ENCODE results near the gene SCUBE2.

SCUBE2 gene

GRCh38 chr11:9073466-9074225 is 17.8 kb downstream of the SCUBE2 start:
- DNase-seq: no peak

DNA sequence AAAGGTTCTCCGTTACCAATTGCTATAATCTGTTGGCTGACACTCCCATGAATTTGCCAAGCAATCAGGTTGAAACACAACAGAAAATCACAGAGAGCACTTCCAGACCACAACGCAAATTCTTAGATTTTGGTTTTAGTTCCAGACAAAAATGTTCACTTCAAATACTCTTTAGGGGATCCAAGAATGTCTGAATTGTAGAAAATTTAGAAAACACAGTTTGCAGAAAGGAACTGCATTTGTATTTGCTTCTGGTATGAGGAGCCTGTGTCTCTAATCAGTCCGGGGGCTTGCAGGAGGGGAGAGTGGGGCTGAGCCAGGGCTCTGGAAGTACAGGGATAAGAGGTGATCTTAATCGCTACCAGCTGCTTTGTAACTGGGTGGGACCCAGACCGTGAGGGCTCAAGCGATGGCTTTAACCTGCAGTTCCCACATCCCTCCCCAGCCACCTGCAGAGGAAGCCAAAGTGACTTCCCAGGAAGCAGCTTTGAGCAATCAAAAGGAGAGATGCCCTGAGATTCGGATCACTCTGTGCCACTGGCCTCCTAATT is 18.7 kb downstream of the SCUBE2 start:
- no peak for DNase-seq

GRCh38 chr11:9071692-9072091 is 19.7 kb downstream of the SCUBE2 start:
- no peak for DNase-seq

- no peak for DNase-seq
Observed at GRCh38 chr11:9070749-9071491, 20.5 kb downstream of the SCUBE2 start.

- no peak for DNase-seq
Observed at GRCh38 chr11:9069862-9070470, 21.4 kb downstream of the SCUBE2 start.

- DNase-seq: no peak
Observed at GRCh38 chr11:9069256-9069655, 22.1 kb downstream of the SCUBE2 start.

DNA sequence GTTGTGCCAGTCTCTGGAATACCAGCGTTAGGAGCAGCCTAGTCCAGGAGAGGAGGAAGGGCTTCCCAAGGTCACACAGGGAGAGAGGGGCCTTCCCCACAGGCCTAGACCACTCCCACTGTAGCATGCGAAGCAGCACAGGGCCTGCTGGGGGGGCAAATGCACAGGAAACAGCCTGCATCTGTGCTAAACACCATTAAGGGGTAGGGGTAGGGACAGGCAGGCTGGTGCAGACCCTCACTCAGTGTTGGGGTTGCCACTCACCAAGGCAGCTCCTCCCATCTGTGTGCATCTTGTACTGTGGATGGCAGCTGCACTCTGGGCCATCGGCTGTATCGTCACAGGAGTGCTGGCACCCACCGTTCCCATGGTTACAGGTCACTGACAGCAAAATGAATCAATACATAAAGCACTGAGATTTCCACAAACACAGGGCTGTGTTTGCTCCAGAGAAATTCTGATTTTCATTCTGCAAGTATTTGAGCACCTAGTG is 24.9 kb downstream of the SCUBE2 start:
- DNase-seq: no peak

DNA sequence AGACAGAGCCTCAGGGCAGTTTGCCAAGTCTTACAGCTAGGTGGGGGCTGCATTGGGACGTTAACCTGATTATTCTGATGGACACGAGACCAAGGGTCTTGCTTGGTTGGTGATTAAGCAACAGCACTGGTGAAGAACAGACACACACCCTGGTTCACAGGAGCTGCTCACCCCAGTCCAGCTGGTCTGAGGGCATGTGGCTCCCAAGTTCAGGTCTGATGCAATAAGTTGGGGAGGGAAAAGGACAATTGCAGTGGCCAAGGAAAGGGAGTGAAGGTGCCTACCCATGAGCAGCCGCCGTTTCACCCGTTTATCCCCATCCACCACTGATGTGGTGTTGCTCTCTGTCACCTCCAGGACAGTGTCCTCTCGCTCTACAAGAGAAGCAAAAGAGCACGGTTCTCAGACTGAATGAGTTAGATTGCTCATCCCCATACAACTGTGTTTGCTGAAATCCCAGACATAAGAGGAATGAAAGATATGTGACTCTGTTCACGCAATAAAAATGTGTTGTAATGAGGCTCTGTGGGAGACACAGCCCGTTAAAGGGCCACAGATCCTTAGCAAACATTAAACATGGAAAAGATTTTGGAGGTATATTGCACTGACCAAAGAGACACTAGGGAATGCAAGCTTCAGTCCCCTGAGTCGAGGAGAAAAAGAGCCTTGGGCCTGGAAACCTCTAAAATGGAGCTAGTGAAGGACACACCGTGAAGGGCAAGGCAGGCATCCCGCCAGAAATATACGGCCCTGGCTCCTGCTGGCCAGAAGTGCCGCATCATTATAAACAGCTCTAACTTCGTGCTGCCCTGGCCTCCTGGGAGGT is 25.6 kb downstream of the SCUBE2 start:
- DNase-seq: no peak

GRCh38 chr11:9061807-9062206 is 29.6 kb downstream of the SCUBE2 start:
- DNase-seq: no peak

- DNase-seq: no peak
Observed at GRCh38 chr11:9060700-9061111, 30.7 kb downstream of the SCUBE2 start.

- no peak for DNase-seq
Observed at GRCh38 chr11:9059406-9059805, 32.0 kb downstream of the SCUBE2 start.

DNA sequence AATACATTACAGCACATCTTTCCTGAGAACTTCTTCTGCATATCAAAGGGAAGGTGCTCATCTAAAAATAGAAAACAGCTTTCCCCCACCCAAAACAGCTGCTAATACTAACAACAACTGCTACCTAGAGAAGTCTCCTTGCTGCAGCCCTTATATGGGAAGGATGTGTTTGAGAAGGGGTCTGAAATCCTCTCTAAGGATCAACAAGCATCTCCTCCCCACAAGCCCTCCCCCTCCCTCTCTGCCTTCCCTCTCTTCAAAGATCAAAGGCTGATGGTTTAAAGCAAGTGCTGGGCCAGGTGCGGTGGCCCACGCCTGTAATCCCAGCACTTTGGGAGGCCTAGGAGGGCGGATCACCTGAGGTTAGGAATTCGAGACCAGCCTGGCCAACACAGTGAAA is 33.5 kb downstream of the SCUBE2 start:
- no peak for DNase-seq

DNA sequence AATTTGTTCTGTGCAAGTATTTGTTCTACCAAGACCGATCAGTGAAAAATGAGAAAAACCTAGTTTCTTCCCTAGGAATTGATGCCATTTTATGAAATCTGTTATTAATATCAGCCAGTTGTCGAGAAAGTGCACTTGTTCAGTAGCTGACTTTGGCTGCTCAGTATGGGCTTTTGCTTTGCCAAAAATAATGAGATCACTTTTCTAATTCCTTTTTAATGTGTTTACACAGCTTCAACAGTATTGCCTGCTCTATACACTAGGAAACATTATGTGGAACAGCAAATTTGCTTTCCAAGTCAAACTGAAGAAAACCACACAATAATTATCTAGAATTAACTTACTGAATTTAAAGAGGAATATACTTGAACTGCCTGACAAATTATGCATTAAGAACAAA is 34.4 kb downstream of the SCUBE2 start:
- DNase-seq: no peak

GRCh38 chr11:9056467-9056866 is 34.9 kb downstream of the SCUBE2 start:
- no peak for DNase-seq

GRCh38 chr11:9053316-9054035 is 37.9 kb downstream of the SCUBE2 start:
- DNase-seq: no peak

DNA sequence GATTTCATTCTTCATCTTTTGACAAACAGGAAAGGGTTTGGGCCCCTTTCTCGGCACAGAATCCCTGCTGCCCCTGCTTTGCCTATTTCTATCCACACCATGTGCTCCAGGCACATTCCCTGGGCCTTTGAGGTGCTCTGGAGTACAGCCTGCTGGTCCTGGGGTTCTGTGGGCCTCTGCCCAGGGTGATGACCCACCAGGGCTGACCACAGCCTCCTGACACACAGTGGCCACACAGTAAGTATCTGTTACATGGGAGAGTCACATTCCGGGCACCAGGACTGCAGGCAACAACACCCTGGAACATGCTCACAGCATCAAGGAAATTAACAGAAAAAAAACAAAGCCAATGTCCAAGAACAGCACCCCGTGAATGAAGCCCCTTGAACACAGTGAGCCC is 39.1 kb downstream of the SCUBE2 start:
- no peak for DNase-seq

GRCh38 chr11:9049959-9050358 is 41.4 kb downstream of the SCUBE2 start:
- no peak for DNase-seq

GRCh38 chr11:9047964-9048523 is 43.4 kb downstream of the SCUBE2 start:
- DNase-seq: no peak

DNA sequence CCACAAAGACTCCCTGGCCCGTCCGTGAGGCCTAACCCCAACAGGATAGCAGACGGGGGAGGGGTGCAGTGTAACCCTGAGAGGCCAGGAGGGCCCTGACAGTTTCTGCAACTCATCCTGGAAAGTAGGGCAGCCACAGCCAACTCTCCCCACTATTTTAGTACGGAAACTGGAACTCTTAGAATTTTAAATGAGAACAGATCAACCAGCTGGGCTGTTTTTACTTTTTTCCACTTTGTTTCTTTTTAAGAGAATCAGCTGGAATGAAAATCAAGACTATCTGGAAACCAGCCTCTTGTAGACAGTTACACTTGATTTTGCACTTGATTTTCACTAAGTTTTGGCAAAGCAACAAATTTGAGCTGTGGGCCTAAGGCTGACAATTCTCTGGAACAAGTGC is 44.9 kb downstream of the SCUBE2 start:
- DNase-seq: no peak

- DNase-seq: no peak
Observed at GRCh38 chr11:9042488-9042887, 48.9 kb downstream of the SCUBE2 start.

DNA sequence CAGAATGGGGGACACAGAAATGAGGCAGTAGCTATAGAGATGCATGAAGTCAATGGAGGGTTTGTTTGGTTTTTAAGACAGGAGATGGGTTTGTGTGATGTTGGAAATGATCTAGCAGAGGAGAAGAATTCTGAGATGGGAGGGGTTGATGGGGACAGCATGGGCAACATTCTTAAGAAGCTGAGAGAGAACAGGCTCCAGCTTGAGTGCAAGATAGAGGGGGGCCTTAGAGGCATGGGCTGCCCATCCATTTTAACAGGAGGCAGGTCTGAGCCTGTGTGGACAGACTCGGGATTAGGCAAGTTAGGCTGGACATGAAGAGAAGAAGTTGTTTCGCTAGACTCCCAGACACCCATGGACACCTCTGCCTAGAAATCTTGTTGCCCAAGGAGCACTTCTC is 49.7 kb downstream of the SCUBE2 start:
- DNase-seq: no peak

DNA sequence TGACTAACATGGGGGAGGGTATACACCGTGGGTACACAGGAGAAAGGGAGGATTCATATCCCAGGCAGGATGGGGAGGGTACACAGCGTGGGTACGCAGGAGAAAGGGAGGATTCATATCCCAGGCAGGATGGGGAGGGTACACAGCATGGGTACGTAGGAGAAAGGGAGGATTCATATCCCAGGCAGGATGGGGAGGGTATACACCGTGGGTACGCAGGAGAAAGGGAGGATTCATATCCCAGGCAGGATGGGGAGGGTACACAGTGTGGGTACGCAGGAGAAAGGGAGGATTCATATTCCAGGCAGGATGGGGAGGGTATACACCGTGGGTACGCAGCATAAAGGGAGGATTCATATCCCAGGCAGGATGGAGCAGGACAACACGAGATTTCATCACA is 51.0 kb downstream of the SCUBE2 start:
- no peak for DNase-seq
